ENCODE results near the gene CASP8AP2. TPM values are rescaled to one million over a fixed set of nuclear protein-coding genes. Genes with fewer than 3 reads are reported as not detected.
"Not testable (repeated sequence)": the region's sequence is repeated elsewhere in the genome, so short reads cannot be mapped to it uniquely, and the experiment has no call there.

The CASP8AP2 gene
- total RNA-seq = 10 to 100 TPM; 18.2 to 18.8 TPM
- long read RNA-seq, donor 1, partial matches to known transcripts = 5 of 15 reads
- long read RNA-seq, donor 1, other reads (novel, unspliced or antisense) = 8 of 15 reads
- long read RNA-seq, donor 2, transcript CASP8AP2-206 (7 exons, 1,153 nt) = minor isoform, 5 of 28 reads
- long read RNA-seq, donor 2, transcript CASP8AP2-202 (7 exons, 1,280 nt) = major isoform, 13 of 28 reads
- long read RNA-seq, donor 2, partial matches to known transcripts = 5 of 28 reads
- long read RNA-seq, donor 2, other reads (novel, unspliced or antisense) = 5 of 28 reads

- intact Hi-C loops (cut with DNase I) = no loop called here
- peak; percentile 97 for DNase-seq (ENCODE audit: low spot score)
Measured at GRCh38 chr6:89829472-89830169, at the start of gene CASP8AP2. Gene CASP8AP2, plus strand, starts transcription at chr6:89829880.

- no peak for DNase-seq (ENCODE audit: low spot score)
- intact Hi-C loops (cut with DNase I) = no loop called here
Measured at GRCh38 chr6:89781070-89782034, 48.3 kb upstream of the CASP8AP2 start.

- intact Hi-C loops (cut with DNase I) = no loop called here
- DNase-seq (ENCODE audit: low spot score) = no peak
Measured at GRCh38 chr6:89782222-89782621, 47.5 kb upstream of the CASP8AP2 start.

- DNase-seq (ENCODE audit: low spot score); intact Hi-C loops (cut with DNase I): not testable (repeated sequence)
Measured at GRCh38 chr6:89783293-89783692, 46.4 kb upstream of the CASP8AP2 start.

- DNase-seq (ENCODE audit: low spot score) = no peak
- intact Hi-C loops (cut with DNase I) = no loop called here
Measured at GRCh38 chr6:89784838-89785237, 44.8 kb upstream of the CASP8AP2 start.

GRCh38 chr6:89786970-89787369 is 42.7 kb upstream of the CASP8AP2 start:
- intact Hi-C loops (cut with DNase I) = no loop called here
- no peak for DNase-seq (ENCODE audit: low spot score)

- intact Hi-C loops (cut with DNase I) = no loop called here
Measured at GRCh38 chr6:89787660-89788328, 41.9 kb upstream of the CASP8AP2 start.

GRCh38 chr6:89789980-89790379 is 39.7 kb upstream of the CASP8AP2 start:
- intact Hi-C loops (cut with DNase I) = no loop called here
- DNase-seq (ENCODE audit: low spot score) = no peak

More at GRCh38 chr6:89787660-89788328, 41.9 kb upstream of the CASP8AP2 start:
- DNase-seq (ENCODE audit: low spot score) = no peak

GRCh38 chr6:89790403-89790802 is 39.3 kb upstream of the CASP8AP2 start:
- intact Hi-C loops (cut with DNase I) = no loop called here
- no peak for DNase-seq (ENCODE audit: low spot score)

- intact Hi-C loops (cut with DNase I) = no loop called here
- no peak for DNase-seq (ENCODE audit: low spot score)
Measured at GRCh38 chr6:89792881-89793280, 36.8 kb upstream of the CASP8AP2 start.

GRCh38 chr6:89793586-89793985 is 36.1 kb upstream of the CASP8AP2 start:
- intact Hi-C loops (cut with DNase I) = no loop called here
- DNase-seq (ENCODE audit: low spot score) = no peak

GRCh38 chr6:89794324-89794723 is 35.4 kb upstream of the CASP8AP2 start:
- no peak for DNase-seq (ENCODE audit: low spot score)
- intact Hi-C loops (cut with DNase I) = no loop called here

- intact Hi-C loops (cut with DNase I) = no loop called here
- DNase-seq (ENCODE audit: low spot score) = peak; percentile 76
Measured at GRCh38 chr6:89797317-89797716, 32.4 kb upstream of the CASP8AP2 start.

GRCh38 chr6:89799096-89799495 is 30.6 kb upstream of the CASP8AP2 start:
- intact Hi-C loops (cut with DNase I) = no loop called here
- DNase-seq (ENCODE audit: low spot score) = no peak

- DNase-seq (ENCODE audit: low spot score) = no peak
- intact Hi-C loops (cut with DNase I) = no loop called here
Measured at GRCh38 chr6:89799756-89800155, 29.9 kb upstream of the CASP8AP2 start.

GRCh38 chr6:89803271-89803670 is 26.4 kb upstream of the CASP8AP2 start:
- intact Hi-C loops (cut with DNase I) = no loop called here
- no peak for DNase-seq (ENCODE audit: low spot score)

- intact Hi-C loops (cut with DNase I) = no loop called here
- no peak for DNase-seq (ENCODE audit: low spot score)
Measured at GRCh38 chr6:89805814-89806371, 23.8 kb upstream of the CASP8AP2 start.

- intact Hi-C loops (cut with DNase I) = no loop called here
- DNase-seq (ENCODE audit: low spot score) = no peak
Measured at GRCh38 chr6:89807581-89807980, 22.1 kb upstream of the CASP8AP2 start.

- DNase-seq (ENCODE audit: low spot score) = not testable (repeated sequence)
Measured at GRCh38 chr6:89813422-89813821, 16.3 kb upstream of the CASP8AP2 start.

More at GRCh38 chr6:89813422-89813821, 16.3 kb upstream of the CASP8AP2 start:
- intact Hi-C loops (cut with DNase I) = loop anchor here in 1 of 2 donors (2.0 kb wide), 1 partner anchor 19 kb away; no protein-coding TSS in a partner anchor

All from posterior vena cava (tissue), 2 donors.